GM19193 (cell line): Measurements from ENCODE around the gene TMEM11.

Source experiments
- POLR2A ChIP-seq: IDR thresholded peaks from 4 replicates; pipeline ENCODE4 v1.6.1; 2011; ENCODE audit not compliant: insufficient read depth, insufficient read length; ENCODE audit errors: extremely low read depth

TMEM11 gene

DNA sequence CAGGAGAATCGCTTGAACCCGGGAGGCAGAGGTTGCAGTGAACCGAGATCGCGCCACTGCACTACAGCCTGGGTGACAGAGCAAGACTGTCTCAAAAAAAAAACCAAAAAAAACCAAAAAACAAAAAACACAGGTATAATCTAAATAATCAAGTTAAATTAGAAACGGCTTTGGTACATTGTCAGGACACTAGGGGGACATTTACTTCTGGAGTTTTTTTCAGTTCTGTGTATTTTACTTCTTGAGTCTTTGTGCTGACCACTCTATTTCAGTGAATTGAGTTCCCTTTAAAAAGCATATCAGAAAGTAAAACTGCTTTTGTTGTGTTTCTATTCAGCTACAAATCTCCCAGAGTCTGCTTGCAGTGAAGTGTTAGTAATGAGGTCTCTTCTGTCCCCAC lies 50.9 kb downstream of the TMEM11 start:
- no peak for TF ChIP-seq POLR2A

DNA sequence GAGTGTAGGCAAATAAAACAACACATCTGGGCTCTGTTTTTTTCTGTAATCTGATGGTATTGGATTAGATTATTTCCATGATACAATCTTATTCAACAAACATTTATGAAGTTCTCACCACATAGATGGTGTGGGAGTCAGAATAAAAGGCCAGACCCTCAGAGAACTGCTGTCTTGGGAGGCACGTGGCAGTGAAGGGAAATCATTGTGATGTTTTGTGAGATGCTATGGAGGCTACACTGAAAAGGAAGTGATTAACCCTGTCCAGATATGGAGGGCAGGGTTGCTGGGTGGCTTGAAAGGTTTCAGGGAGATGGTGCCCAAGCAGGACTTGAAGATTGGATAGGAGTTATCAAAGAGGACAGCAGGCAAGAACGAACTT lies 51.6 kb downstream of the TMEM11 start:
- no peak for TF ChIP-seq POLR2A

DNA sequence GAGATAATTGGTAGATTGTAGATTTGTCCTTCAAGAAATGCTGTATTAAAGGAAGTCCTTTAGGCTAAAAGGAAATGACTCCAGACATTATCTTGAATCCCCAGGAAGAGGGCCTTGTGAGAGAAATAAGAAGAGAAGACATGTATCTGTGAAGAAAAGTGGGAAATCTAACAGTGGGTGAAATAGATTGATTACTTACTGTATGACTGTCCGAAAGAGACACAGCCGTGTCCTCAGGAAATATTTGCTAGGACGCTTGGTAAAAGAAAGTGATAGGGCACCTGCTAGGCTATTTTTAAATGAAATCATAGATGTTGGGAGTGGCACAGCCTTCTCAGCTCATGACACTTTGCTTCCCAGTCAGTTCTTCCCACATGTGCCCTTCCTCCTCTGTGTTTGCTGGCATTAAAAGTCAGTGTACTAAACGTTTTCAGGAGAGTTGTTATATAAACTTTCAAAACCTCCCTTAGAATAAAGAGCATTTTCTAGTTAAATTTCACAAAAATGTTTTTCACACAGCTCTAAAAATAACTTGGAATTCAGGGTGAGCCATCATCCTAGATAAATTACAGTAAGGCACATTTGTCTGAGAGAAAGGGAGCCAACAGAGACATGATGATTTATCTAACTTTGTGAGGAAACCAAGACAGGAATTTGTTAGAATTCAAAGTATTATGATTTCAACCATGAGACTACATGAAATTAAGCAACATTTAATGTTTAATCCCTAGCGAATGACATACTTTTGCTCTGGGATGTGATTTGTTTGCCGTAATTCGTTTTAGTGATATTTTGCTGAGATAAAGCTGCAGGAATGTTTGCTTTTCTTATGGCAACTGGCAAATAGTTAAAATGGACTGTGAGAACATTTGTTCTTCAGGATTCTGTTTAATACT lies 52.2 kb downstream of the TMEM11 start:
- TF ChIP-seq POLR2A = no peak

- no peak for TF ChIP-seq POLR2A
Measured at GRCh38 chr17:21160401-21160800, 53.6 kb downstream of the TMEM11 start.

DNA sequence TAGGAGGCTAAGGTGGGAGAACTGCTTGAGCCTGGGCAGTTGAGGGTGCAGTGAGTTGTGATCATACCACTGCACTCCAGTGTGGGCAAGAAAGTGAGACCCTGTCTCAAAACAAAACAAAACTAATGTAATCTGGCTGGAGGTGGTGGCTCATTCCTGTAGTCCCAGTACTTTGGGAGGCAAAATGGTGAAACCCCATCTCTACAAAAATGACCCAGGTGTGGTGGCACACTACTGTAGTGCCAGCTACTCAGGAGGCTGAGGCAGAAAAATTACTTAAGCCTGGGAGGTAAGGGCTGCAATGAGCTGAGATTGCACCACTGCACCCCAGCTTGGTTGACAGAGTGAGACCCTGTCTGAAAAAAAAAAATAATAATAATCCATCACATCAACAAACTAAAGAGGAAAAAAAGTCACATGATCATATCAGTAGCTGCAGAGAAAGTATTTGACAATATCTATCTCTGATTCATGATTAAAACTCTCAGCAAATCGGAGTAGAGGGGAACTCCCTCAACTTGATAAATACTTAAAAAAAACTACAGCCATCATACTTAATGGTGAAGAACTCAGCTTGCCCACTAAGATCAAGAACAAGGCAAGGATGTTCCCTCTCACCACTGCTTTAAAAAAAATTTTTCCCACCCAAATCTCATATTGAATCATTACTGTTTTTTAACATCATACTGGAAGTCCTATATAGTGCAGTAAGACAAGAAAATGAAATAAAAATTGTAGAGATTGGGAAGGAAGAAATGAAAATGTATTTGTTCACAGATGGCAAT lies 56.2 kb downstream of the TMEM11 start:
- TF ChIP-seq POLR2A = no peak

DNA sequence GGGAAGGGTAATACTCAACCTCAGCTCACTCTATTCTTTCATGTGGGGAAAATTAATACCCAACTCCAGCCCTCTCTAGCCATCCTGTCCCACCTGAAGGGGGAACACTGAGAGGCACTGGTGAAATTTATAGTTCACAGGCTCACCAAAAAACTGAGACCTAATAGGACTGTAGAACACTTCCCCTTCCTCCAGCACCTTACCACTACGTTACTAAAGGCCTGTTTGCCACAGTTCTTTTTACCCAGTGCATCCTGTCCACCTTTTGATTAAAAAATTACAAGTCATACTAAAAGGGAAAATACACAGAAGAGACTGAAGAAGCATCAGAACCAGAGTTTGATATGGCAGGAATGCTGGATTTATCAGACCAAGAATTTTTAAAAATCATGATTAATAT lies 61.2 kb downstream of the TMEM11 start:
- no peak for TF ChIP-seq POLR2A

DNA sequence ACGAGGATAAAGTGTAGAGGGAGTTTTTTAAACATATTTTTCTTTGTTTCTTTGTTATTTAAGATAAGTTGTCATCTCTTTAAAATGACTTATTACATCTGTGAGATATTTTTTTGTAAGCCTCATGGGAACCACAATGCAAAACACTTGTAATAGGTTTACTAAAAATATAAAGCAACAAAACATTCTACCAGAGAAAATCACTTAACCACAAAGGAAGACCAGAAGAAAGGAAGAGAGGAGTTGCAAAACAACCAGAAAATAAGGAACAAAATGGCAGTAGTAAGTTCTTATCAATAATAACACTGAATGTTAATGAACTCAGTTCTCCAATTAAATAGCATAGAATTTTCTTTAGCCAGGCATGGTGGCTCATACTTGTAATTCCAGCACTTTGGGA lies 64.3 kb downstream of the TMEM11 start:
- TF ChIP-seq POLR2A = no peak
